ENCODE results near the gene PHKB.
A peak's percentile ranks its signal among the peaks of the same experiment; 100 is the strongest.
"Not testable (repeated sequence)": the region's sequence is repeated elsewhere in the genome, so short reads cannot be mapped to it uniquely, and the experiment has no call there.

The PHKB gene

DNA sequence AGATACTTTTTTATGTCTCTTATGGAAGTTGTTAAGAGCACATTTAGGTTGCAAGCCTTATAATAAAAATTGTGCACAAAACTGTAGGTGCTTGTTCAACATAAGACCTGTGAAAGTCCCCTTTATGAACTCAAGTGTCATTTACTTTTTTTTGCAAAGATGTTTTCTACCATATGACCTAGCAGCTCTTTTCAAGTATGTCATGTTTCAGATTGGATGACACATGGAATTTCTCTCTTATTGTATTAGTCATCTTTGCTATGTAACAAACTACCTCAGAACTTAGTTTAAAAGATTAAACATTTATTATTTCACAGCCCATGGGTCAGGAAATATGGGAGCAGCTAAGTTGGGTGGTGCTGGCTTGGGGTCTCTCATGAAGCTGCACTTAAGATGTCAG lies 57.9 kb downstream of the PHKB start:
- no peak for DNase-seq

- DNase-seq, result no peak
Observed at GRCh38 chr16:47519546-47519945, 58.4 kb downstream of the PHKB start.

DNA sequence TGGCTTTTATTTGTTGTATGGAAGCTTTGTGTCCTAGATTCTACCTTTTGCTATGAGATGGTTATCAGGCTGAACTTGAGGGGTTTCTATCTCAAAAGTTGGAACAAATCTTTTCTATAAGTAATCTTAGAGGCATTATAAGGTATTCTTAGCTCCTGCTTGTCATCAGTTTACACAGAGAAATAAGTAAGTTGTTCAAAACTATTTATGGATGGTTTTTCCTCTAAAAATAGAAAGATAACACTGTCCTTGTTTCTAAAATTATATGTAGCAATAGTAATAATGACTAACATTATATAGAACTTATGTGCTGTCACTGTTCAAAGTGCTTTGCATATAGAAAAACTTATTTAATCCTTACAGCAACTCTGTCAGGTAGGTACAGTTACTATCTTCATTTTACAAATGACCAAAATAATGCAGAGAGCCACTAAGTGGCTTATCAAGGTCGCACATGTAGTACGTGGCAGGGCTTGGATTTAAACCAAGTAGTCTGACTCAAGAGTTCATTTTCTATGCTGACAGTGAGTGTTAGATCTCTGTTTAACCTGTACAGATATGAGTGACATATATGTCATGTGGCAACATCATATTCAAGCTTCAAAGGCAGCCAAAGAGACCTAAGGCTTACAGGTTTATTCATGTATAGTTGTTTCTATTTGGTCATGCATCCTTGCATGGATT lies 59.0 kb downstream of the PHKB start:
- no peak for DNase-seq

GRCh38 chr16:47523342-47524006 lies 62.3 kb downstream of the PHKB start:
- no peak for DNase-seq

GRCh38 chr16:47524007-47524405 lies 62.9 kb downstream of the PHKB start:
- no peak for DNase-seq

- no peak for DNase-seq
Observed at GRCh38 chr16:47528431-47528830, 67.3 kb downstream of the PHKB start.

DNA sequence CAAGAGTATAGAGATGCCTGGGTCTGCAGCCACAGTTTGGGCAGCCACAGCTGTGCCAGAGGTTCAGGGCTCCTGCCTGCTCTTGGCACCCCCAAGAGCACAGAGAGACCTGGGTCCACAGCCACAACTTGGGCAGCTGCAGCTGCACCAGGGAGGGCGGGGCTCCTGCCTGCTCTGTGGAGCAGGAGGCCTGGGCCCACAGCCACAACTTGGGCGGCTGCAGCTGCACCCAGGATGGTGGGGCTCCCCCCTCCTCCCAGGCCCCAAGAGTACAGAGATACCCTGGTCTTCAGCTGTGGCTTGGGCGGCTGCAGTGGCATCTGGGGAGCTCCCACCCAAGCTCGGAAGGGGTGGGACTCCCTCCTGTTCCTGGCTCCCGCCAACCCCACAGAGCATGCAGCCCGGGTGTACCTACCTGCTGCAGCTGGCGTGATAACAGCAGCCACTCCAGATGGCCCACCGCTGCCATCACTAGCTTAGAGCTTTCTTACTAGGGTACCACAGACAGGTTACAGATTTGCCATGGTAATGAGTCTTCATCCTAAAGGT lies 72.7 kb downstream of the PHKB start:
- no peak for DNase-seq

GRCh38 chr16:47538472-47538871 lies 77.3 kb downstream of the PHKB start:
- no peak for DNase-seq

GRCh38 chr16:47539707-47540670 lies 78.9 kb downstream of the PHKB start:
- DNase-seq, result not testable (repeated sequence)

DNA sequence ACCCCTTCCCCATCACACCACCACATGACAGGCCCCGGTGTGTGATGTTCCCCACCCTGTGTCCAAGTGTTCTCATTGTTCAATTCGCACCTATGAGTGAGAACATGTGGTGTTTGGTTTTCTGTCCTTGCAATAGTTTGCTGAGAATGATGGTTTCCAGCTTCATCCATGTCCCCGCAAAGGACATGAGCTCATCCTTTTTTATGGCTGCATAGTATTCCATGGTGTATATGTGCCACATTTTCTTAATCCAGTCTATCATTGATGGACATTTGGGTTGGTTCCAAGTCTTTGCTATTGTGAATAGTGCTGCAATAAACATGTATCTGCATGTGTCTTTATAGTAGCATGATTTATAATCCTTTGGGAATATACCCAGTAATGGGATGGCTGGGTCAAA lies 80.0 kb downstream of the PHKB start:
- DNase-seq, result not testable (repeated sequence)

DNA sequence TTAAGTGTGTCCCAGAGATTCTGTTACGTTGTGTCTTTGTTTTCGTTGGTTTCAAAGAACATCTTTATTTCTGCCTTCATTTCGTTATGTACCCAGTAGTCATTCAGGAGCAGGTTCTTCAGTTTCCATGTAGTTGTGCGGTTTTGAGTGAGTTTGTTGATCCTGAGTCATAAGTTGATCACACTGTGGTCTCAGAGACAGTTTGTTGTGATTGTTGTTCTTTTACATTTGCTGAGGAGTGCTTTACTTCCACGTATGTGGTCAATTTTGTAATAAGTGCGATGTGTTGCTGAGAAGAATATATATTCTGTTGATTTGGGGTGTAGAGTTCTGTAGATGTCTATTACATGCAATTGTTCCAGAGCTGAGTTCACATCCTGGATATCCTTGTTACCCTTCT lies 83.1 kb downstream of the PHKB start:
- not testable (repeated sequence) for DNase-seq

DNA sequence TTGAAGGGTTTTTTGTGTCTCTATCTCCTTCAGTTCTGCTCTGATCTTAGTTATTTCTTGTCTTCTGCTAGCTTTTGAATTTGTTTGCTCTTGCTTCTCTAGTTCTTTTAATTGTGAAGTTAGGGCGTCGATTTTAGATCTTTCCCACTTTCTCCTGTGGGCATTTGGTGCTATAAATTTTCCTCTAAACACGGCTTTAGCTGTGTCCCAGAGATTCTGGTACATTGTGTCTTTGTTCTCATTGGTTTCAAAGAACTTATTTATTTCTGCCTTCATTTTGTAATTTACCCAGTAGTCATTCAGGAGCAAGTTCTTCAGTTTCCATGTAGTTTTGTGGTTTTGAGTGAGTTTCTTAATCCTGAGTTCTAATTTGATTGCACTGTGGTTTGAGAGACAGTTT lies 90.1 kb downstream of the PHKB start:
- DNase-seq, result not testable (repeated sequence)

GRCh38 chr16:47551767-47552166 lies 90.6 kb downstream of the PHKB start:
- not testable (repeated sequence) for DNase-seq

GRCh38 chr16:47553853-47554564 lies 92.9 kb downstream of the PHKB start:
- no peak for DNase-seq

- DNase-seq, result not testable (repeated sequence)
Observed at GRCh38 chr16:47554587-47554986, 93.5 kb downstream of the PHKB start.

- no peak for DNase-seq
Observed at GRCh38 chr16:47561286-47561685, 100.2 kb downstream of the PHKB start.

DNA sequence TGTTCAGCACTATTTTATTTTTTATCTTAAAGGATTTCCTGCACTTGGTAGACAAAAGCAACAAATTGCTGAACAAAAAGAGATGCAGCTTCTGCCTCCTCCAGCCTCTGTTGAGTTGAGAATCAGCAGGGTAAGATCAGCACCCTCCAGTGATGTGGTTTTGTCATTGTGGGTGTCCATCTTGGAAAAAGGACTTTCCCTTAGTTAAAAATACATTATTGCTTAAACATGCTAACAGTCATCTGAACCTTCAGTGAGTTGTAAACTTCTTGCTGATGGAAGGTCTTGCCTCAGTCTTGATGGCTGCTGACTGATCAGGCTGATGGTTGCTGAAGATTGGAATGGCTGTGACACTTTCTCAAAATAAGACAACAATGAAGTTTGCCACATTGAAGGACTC lies 101.2 kb downstream of the PHKB start:
- DNase-seq, result no peak

- peak; percentile 72 for DNase-seq
Observed at GRCh38 chr16:47565454-47565853, 104.3 kb downstream of the PHKB start.

GRCh38 chr16:47567321-47567720 lies 106.2 kb downstream of the PHKB start:
- DNase-seq, result no peak

DNA sequence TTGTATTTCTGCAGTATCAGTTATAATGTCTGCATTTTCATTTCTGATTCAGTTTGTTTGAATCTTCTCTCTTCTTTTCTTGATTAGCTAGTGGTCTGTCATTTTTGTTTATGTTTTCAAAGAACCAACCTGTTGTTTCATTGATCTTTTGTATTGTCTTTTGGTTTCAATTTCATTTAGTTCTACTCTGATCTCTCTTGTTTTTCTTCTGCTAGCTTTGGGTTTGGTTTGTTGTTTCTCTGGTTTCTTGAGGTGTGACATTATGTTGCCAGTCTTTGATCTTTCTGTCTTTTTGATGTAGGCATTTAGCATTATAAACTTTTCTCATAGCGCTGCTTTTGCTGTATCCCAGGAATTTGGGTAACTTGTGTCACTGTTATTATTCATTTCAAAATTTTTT lies 107.2 kb downstream of the PHKB start:
- no peak for DNase-seq

GRCh38 chr16:47571049-47571448 lies 109.9 kb downstream of the PHKB start:
- no peak for DNase-seq

GRCh38 chr16:47571711-47572110 lies 110.6 kb downstream of the PHKB start:
- DNase-seq, result no peak

Data from activated effector memory CD4-positive, alpha-beta T cell treated with anti-CD3 and anti-CD28 coated beads, Interleukin-2, amount 50 U/mL, for 16 hours (primary cell).